IPS-18c (cell line): ENCODE results near the gene RAF1.
A peak's percentile ranks its signal among the peaks of the same experiment; 100 is the strongest.
"Not testable (repeated sequence)": the region's sequence is repeated elsewhere in the genome, so short reads cannot be mapped to it uniquely, and the experiment has no call there.

Experiments used
- H3K4me3 ChIP-seq: 2 replicates; pipeline ENCODE4 v1.7.0; 2013; ENCODE audit warnings: low read depth, mild to moderate bottlenecking, low read length, moderate library complexity; ENCODE audit not compliant: insufficient read depth
- H3K9me3 ChIP-seq: one replicate; pipeline ENCODE4 v1.6.1; 2013; ENCODE audit warnings: mild to moderate bottlenecking, low read length, moderate library complexity; ENCODE audit not compliant: control insufficient read depth, insufficient read depth

RAF1 gene

DNA sequence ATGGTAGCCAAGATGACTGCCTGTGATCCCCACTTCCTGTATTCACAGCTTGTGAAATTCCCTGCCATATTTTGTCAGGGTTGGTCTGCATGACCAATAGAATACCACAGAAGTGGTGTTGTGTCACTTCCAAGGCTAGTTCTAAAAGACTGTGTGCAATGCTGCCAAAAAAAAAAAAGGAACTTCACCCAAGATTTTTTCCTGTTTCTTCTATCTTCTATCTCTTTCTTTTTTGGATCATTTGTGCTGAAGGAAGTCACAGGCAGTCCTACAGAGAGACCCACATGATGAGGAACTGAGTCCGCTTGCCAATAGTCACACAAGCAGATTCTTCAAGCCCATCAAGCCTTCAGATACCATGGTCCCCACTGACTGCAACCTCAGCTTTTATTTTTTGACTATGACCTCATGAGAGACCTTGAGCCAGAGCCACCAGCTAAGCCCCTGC, 18.1 kb upstream of the RAF1 start:
- Histone ChIP-seq H3K4me3 (no peak overlapping the region), H3K9me3 (no peaks in the 10 kb centered on the region)

DNA sequence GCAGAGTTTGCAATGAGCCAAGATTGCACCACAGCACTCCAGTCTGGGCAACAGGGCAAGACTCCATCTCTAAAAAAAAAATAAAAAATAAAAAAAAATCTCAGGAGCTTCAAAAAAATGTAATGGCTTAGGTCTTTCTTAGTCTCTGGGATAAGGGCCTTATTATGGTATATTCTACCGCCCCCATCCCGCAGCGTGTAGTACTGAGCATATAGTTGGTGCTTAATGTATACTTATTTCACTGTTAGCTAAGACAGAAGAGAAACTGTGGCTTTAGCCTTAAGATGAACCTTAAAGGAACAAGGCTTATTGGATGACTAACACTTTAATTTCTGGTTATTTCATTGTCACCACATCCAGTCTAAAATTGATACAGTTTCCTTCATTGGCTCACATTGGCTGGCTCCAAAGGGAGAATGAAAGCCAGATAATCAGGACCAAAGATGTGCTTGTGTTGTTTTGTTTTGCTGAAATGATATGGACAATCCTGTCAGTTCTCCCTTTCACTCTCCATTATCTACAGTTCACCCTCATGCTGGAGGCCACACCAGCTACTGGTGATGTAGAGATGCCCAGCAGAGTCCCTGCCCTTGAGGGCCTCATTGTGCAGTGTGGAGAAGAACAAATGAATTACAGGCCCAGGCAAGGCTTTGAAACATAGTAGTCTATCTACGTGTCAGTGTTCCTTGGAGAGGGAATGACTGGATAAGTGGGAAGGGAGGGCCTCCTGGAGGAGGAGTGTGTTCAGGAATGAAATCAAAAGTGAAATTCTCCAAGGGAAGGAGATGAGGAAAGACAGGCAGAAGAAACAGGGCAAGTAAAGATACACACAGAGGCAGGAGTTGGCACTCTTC, 17.4 kb upstream of the RAF1 start:
- no peaks in the 10 kb centered on the region for H3K9me3 ChIP-seq
- H3K4me3 ChIP-seq: no peak overlapping the region

DNA sequence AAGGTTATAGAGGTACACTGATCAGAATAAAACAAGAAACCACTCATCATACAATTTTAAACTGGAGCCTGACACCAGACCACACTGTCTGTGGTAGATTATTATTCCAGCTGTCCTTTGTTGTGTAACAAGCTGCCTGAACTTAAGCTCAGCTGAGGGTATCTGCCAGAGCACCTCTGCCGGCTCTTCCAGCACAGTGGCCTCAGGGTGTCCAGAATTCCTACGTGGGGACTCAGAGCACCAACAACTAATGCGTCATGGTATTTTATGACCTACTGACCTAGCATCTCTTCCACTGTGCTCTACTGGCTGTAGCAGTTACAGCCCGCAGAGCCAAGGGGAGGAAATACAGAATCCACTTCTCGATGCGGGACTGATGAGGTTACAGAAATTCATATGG, 15.6 kb upstream of the RAF1 start:
- Histone ChIP-seq H3K9me3 (no peaks in the 10 kb centered on the region), H3K4me3 (no peak overlapping the region)

DNA sequence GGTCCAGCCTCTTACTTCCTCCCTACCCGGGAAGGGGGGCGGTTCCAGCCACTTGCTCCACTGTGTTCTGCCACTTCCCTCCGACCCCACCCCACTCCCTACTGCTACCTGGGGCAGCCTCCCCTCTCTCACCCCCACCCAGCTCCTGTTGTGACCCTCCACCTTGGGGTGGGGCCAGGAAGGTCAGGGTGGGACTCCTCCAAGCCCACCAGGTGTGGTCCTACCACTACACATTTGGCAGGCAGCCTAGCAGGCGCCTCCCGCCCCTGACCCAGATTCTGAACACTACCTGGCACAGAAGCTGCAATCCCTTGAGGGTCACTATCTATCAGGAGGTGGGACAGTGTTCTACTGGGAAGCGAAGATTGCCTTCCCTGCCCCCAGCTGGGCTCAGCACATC, 13.7 kb upstream of the RAF1 start:
- Histone ChIP-seq H3K4me3 (no peak overlapping the region), H3K9me3 (no peaks in the 10 kb centered on the region)

DNA sequence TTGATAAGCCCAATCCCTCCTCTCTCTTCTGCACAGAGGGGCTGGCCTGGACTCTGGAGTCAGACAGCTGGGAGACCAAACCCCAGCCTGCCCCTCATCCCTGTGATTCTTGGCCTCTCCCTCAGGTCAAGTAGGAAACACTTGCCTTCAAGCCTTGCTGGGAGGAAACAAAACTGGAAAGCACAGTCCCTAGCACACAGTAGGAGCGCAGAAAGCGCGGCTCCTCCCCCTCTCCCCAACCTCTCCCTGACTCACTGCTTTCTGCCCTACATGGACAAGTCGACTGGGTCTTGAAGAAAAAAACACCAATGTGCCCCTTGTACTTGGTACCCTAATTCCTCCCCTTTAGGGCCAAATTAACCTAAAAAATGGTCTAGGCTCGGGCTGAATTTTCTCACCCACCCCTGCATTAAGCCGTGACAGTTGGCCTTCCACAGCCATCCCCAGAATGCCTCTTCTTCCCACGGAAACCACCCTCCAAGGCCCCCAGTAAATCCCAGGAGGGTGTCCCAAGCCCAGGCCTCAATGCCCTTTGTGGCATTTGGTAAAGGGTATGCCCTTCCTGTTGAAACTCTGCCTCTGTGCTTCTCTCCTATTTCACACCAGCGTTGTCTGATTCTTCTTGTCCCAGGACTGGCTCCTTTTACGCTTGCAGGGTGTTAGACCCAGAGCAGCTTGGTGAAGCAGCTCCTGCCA, 11.3 kb upstream of the RAF1 start:
- no peak overlapping the region for H3K4me3 ChIP-seq
- H3K9me3 ChIP-seq: no peaks in the 10 kb centered on the region

DNA sequence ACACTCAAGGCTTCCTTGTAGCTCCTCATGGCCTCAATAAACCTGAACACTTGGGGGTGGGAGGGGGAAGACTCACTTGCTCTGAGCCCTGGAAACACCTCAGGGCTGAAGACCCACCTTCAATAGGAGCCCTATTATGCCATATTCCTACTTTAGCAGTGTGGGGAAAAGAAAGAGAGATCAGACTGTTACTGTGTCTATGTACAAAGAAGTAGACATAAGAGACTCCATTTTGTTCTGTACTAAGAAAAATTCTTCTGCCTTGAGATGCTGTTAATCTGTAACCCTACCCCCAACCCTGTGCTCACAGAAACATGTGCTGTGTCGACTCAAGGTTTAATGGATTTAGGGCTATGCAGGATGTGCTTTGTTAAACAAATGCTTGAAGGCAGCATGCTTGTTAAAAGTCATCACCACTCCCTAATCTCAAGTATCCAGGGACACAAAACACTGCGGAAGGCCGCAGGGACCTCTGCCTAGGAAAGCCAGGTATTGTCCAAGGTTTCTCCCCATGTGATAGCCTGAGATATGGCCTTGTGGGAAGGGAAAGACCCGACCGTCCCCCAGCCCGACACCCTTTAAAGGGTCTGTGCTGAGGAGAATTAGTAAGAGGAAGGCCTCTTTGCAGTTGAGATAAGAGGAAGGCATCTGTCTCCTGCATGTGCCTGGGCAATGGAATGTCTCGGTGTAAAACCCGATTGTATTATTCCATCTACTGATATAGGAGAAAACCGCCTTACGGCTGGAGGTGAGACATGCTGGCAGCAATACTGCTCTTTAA, 10.2 kb upstream of the RAF1 start:
- H3K4me3 ChIP-seq, H3K9me3 ChIP-seq: not testable (repeated sequence)

DNA sequence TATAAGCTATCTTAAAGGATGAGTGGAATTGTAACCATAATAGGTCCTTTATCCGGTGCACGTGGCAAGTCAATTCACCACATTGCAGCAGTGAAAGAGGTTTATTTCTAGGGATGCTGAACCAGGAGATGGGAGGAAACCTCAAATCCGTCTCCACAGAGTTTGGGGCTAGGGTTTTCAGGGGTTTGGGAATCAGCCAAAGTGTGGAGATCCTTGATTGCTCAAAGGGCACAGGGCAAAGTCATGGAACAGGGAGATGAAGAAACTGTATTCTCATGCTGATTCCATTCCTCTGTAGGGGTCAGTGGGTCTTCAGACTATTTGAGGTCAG, 7.2 kb upstream of the RAF1 start:
- Histone ChIP-seq H3K4me3 (no peak overlapping the region), H3K9me3 (no peaks in the 10 kb centered on the region)

DNA sequence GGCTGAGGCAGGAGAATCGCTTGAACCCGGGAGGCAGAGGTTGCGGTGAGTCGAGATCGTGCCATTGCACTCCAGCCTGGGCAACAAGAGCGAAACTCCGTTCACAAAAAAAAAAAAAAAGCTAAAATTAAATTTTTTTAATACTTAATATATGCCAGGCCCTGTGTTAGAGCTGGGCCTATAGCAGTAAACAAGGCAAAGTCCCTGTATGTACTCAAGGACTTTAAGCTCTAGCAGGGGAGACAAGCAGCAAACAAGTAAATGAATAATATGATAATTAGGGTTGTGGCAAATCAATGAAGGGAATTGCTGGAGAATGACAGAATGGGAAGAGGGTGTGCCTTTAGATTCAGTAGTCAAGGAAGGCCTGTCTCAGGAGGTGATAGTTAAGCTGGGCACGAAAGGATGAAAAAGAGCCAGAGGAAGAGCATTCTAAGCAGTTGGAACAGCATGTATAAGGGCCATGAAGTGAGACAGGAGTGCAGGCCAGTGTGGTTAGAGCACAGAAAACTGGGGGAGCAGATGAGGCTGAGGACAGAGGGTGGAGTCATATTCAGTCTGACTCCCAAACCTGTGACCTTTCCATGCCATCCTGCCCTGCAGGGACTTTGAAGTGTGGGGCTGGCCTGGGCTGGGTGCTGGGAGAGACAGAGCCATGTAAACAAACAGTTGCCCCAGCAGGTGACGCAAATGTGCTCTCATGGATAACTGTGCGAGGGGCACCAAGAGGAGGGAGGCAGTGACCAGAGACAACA, 6.6 kb upstream of the RAF1 start:
- H3K9me3 ChIP-seq: no peaks in the 10 kb centered on the region
- no peak overlapping the region for H3K4me3 ChIP-seq

DNA sequence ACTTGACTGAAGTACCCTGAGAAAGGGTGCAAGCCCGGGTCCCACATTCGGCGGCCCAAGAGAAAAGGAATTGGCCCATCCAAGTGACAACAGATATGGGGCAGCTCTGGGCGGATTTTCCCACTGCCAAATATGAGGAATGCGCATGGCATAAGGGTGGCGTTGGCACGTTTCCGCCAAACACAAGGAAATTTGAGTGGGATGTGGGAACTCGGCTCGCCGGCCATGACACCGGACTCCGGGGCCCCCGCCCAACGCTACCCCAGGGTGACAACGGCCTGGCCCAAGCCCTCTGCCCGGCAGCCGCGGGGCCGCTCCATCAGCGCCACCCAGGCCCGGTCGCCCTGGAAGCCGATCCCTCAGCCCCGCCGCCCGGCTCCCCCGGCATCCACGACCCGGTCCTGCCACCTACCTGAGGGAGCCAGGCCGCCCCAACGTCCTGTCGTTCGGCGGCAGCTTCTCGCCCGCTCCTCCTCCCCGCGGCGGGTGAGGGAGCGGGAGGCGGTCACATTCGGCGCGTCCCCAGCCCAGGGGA, 449 bp downstream of the RAF1 start:
- no peaks in the 10 kb centered on the region for H3K9me3 ChIP-seq
- H3K4me3 ChIP-seq: peak overlapping the region; percentile 96

DNA sequence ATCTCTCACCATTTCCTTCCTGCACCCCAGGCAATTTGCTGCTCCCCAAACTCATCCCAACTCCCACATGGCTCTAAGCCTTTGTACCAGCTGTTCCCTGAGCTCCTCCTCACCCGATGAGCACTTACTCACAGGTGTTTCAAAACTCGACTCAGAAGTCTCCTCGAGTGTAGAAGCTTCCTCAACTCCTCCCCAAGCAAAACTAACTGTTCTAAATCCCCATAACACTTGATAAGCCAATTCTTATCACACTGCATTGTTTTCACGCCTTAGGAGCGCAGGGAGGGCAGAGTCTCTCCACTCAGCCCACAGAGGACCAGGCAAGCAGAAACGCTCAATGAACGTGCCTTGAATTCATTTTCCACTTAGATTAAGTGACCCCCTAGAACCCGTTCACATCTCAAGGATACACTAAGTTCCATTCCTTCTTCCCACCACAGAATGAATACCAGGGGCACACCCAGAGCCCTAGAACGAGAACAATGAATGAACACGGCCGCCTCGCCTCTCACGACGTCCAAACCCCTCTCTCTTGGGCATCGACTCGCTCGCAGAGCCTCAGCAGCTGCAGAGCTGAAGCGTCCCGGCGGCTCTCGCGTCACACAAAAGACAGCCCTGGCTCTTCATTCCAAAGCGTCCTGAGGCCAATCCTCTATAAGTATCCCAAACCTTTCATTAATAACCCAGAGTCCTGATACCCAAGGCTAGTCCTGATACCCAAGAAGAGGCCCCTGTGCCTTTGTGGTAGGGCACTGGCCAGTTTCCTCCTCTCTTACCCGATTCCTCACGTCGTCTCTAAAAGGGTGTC, 1.1 kb downstream of the RAF1 start:
- H3K9me3 ChIP-seq: no peaks in the 10 kb centered on the region

DNA sequence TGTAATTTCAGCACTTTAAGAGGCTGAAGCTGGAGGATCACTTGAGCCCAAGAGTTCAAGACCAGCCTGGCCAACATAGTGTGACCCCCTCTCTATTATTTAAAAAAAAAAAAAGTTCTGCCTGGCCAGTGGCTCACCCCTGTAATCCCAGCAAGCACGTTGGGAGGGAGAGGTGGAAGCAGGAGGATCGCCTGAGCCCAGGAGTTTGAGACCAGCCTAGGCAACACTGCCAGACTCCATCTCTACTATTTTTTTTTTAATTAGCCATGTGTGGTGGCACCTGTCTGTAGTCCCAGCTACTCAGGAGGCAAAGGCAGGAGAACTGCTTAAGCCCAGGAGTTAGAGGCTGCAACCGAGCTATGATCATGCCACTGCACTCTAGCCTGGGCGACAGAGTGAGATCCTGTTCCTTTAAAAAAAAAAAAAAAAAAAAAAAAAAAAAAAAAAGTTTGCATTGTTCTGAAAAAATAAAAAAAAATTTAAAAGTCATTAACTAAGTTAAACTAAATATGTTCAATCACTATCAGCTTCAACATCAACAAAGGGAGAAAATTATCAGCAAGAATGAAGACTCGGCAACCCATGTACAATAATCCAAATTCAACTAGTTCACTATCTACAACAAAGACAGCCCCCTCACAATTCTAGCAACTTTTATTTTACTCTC, 1.9 kb downstream of the RAF1 start:
- Histone ChIP-seq H3K4me3 (peak overlapping the region; percentile 96), H3K9me3 (no peaks in the 10 kb centered on the region)

More for the DNA sequence above, 1.1 kb downstream of the RAF1 start:
- H3K4me3 ChIP-seq: peak overlapping the region; percentile 96

DNA sequence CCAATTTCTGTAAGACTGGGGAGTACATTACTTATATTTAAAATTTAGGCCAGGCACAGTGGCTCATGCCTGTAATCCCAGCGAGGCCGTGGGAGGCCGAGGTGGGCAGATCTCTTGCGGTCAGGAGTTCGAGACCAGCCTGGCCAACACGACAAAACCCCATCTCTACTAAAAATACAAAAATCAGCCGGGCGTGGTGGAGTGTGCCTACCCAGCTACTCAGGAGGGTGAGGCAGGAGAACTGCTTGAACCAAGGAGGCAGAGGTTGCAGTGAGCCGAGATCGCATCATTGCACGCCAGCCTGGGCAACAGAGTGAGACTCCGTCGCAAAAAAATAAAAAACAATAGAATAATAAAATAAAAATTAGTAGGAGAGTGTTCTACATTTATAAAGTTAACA, 2.5 kb downstream of the RAF1 start:
- H3K4me3 ChIP-seq, H3K9me3 ChIP-seq: not testable (repeated sequence)

DNA sequence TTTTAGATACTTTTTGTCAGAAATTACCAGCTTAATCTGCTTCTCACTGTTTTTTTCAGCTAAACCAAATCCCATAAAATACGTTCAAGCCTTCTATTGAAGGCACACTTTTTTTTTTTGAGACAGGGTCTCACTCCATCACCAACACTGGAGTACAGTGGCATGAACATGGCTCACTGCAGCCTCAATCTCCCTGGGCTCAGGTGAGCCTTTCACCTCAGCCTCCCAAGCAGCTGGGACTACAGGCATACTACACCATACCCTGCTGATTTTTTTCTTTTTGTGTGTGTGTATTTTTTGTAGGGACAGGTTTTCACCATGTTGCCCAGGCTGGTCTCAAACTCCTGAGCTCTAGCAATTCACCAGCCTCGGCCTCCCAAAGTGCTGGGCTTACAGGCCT, 3.7 kb downstream of the RAF1 start:
- H3K4me3 ChIP-seq: no peak overlapping the region

DNA sequence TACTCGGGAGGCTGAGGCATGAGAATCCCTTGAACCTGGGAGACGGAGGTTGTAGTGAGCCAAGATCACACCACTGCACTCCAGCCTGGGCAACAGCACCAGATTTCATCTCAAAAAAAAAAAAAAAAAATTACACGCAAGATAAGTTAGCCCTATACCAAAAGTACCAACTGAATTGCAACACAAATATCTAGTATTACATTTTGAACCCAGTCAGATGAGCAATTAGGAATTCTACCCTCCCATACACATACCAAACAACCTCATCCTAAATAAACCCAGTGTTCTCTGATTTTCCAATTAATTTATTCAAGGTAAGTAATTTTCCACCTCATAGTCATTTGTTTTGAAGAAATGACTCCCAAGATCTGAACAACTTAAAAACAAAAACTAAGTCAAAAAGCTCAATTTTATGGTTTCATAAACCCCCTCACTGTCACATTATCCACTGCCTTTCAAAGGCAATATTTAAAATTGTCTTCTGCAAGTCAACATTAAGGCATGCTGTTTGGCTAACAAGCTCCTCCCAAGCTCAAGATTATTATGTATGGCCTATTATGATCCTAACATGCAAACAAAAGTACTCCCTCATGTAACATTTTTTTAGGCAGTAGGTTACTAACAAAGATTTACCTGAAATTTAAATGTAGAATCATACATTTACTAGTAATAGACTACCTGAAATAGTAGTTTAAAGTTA, 4.5 kb downstream of the RAF1 start:
- no peak overlapping the region for H3K4me3 ChIP-seq
- no peaks in the 10 kb centered on the region for H3K9me3 ChIP-seq

More for the DNA sequence above, 3.7 kb downstream of the RAF1 start:
- no peaks in the 10 kb centered on the region for H3K9me3 ChIP-seq

DNA sequence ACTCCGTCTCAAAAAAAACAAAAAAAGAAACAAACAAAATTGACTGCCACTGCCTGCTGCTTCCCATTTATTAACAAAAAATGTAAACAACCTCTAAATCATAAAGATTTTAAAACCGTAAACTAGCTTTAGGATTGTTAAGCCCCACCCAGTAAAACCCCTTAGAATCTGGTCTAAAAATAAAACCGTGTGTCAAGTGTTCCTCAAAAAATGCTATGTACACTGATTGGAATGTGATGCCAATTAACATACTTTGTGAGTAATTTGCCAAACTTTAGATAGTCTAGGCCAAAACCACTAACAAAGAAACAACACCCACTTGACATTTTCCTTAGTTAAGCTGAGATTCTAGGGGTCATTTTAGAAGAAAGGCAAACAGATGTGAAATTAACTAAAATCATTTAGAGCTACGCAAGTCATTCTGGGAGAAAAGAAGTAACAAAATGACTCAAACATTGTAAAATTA, 5.3 kb downstream of the RAF1 start:
- H3K4me3 ChIP-seq: no peak overlapping the region
- H3K9me3 ChIP-seq: no peaks in the 10 kb centered on the region
